HCT116 (cell line): ENCODE results near the gene ORAI1. TPM values are rescaled to one million over a fixed set of nuclear protein-coding genes. Genes with fewer than 3 reads are reported as not detected.
"Not testable (repeated sequence)": the region's sequence is repeated elsewhere in the genome, so short reads cannot be mapped to it uniquely, and the experiment has no call there.

Experiments
- ATAC-seq: fragments of 200-7000 bp; cut with Tn5 transposase; 2 replicates; pipeline ENCODE4 v1.9.1; 2020; ENCODE audit warnings: mild to moderate bottlenecking, moderate library complexity
- BruUV-seq: library from RNA; stranded (reverse); fragments of 400-500 nt; replicated peaks from 2 replicates; lab custom pipeline; 2021; lab: Mats Ljungman, UMichigan
- CTCF ChIA-PET: fragments of 300-600 bp; sonication (Branson Sonifier 250); formaldehyde crosslinking; loops from one replicate; lab custom pipeline; 2021; ENCODE audit warnings: antibody characterized with exemption; lab: Charles Lee
- POLR2A ChIA-PET: fragments of 300-600, 350-600 bp; sonication (Branson Sonifier 250); formaldehyde crosslinking; loops from one replicate; lab custom pipeline; 2021; ENCODE audit warnings: antibody characterized with exemption; lab: Charles Lee
- RAD21 ChIA-PET, 2 experiments: fragments of 300-600 bp; sonication (Branson Sonifier 250); formaldehyde crosslinking; loops; one replicate each; lab custom pipeline; 2023; ENCODE audit warnings: low total read pairs in 2 of 2; ENCODE audit not compliant: uncharacterized antibody in 2 of 2, unreplicated experiment in 2 of 2, low non-redundant PET in 1 of 2; lab: Charles Lee
- DNase-seq: peaks from one replicate; pipeline ENCODE4 v3.0.0-alpha.2; 2010; ENCODE audit warnings: low read depth, low spot score
- H2AFZ ChIP-seq: fragments of 200-600 bp; shearing (Covaris generic), sonication (generic); 2 replicates; pipeline ENCODE4 v1.6.1; 2017; ENCODE audit warnings: low read depth, mixed run types, mixed read lengths, antibody characterized with exemption, low read length; ENCODE audit not compliant: poor library complexity, severe bottlenecking
- H3K27ac ChIP-seq: 2 replicates; pipeline ENCODE4 v1.5.1; 2012; ENCODE audit warnings: low read depth, low read length
- H3K27me3 ChIP-seq: fragments of 200-600 bp; sonication (generic); 2 replicates; pipeline ENCODE4 v1.6.1; 2016; ENCODE audit warnings: mixed run types, low read length, mixed read lengths; ENCODE audit not compliant: insufficient read depth
- H3K36me3 ChIP-seq, 2 experiments: fragments of 200-500 bp in 1 of 2; fragments of 200-600 bp in 1 of 2; sonication (Bioruptor generic) in 1 of 2; sonication (generic) in 1 of 2; 2 replicates each; pipeline versions ENCODE4 v1.5.1 to v1.6.1; 2014 to 2016; ENCODE audit warnings: low read length in 2 of 2, inconsistent platforms in 1 of 2, mixed read lengths in 1 of 2, mixed run types in 1 of 2; ENCODE audit not compliant: insufficient read depth in 2 of 2, control insufficient read depth in 1 of 2
- H3K4me1 ChIP-seq, 2 experiments: fragments of 200-600 bp in 1 of 2; sonication (generic) in 1 of 2; 2 replicates each; pipeline versions ENCODE4 v1.5.1 to v1.6.1; 2012 to 2017; ENCODE audit warnings: low read length in 2 of 2, inconsistent platforms in 1 of 2, mild to moderate bottlenecking in 1 of 2, mixed read lengths in 1 of 2, mixed run types in 1 of 2, moderate library complexity in 1 of 2; ENCODE audit not compliant: insufficient read depth in 2 of 2, control insufficient read depth in 1 of 2
- H3K4me2 ChIP-seq: fragments of 200-600 bp; sonication (generic); 2 replicates; pipeline ENCODE4 v1.6.1; 2017; ENCODE audit warnings: mixed run types, low read length, mixed read lengths
- H3K4me3 ChIP-seq, 2 experiments: fragments of 200-600 bp in 1 of 2; sonication (generic) in 1 of 2; replicated peaks in 1 of 2; 2 replicates each; pipeline ENCODE4 v1.5.1; 2011 to 2016; ENCODE audit warnings: low read length in 2 of 2, control low read depth in 1 of 2, low read depth in 1 of 2, mild to moderate bottlenecking in 1 of 2, mixed read lengths in 1 of 2, mixed run types in 1 of 2
- H3K79me2 ChIP-seq: fragments of 200-600 bp; sonication (generic); 2 replicates; pipeline ENCODE4 v1.6.1; 2017; ENCODE audit warnings: mild to moderate bottlenecking, mixed run types, low read length, moderate library complexity, mixed read lengths; ENCODE audit not compliant: insufficient read depth
- H3K9ac ChIP-seq: fragments of 200-600 bp; sonication (generic); 2 replicates; pipeline ENCODE4 v1.6.1; 2016; ENCODE audit warnings: low read length, mixed read lengths
- H3K9me2 ChIP-seq: fragments of 200-600 bp; sonication (generic), shearing (Covaris generic); 2 replicates; pipeline ENCODE4 v1.6.1; 2017; ENCODE audit warnings: mixed run types, mild to moderate bottlenecking, moderate library complexity; ENCODE audit not compliant: insufficient read depth
- H3K9me3 ChIP-seq, 2 experiments: fragments of 200-500 bp in 1 of 2; fragments of 200-600 bp in 1 of 2; sonication (Bioruptor generic) in 1 of 2; sonication (generic) in 1 of 2; 2 replicates each; pipeline ENCODE4 v1.6.1; 2014 to 2017; ENCODE audit warnings: low read length in 2 of 2, mixed read lengths in 2 of 2, inconsistent platforms in 1 of 2, low read depth in 1 of 2, mild to moderate bottlenecking in 1 of 2, mixed run types in 1 of 2, moderate library complexity in 1 of 2; ENCODE audit not compliant: control insufficient read depth in 1 of 2, insufficient read depth in 1 of 2
- H4K20me1 ChIP-seq: fragments of 200-600 bp; sonication (generic), shearing (Covaris generic); 2 replicates; pipeline ENCODE4 v1.6.1; 2017; ENCODE audit warnings: mixed run types, mild to moderate bottlenecking, moderate library complexity; ENCODE audit not compliant: insufficient read depth
- CEBPB ChIP-seq: IDR thresholded peaks from 2 replicates; pipeline ENCODE4 v1.6.1; 2012; ENCODE audit warnings: low read depth
- EZH2 ChIP-seq: fragments of 200-600 bp; sonication (generic); IDR thresholded peaks from 2 replicates; pipeline ENCODE4 v1.6.1; 2017; ENCODE audit warnings: antibody characterized with exemption, mixed run types
- EZH2phosphoT487 ChIP-seq: fragments of 200-600 bp; IDR thresholded peaks from 2 replicates; pipeline ENCODE4 v1.6.1; 2018; ENCODE audit warnings: antibody characterized with exemption, borderline replicate concordance
- FOSL1 ChIP-seq: IDR thresholded peaks from 2 replicates; pipeline ENCODE4 v1.6.1; 2012; ENCODE audit warnings: low read depth
- JUND ChIP-seq: IDR thresholded peaks from 2 replicates; pipeline ENCODE4 v1.6.1; 2012
- POLR2AphosphoS5 ChIP-seq: IDR thresholded peaks from 2 replicates; pipeline ENCODE4 v1.6.1; 2011; ENCODE audit warnings: mild to moderate bottlenecking, low read depth, low read length, moderate library complexity
- RAD21 ChIP-seq: IDR thresholded peaks from 2 replicates; pipeline ENCODE4 v1.6.1; 2012; ENCODE audit warnings: low read depth, mild to moderate bottlenecking
- SIN3A ChIP-seq: IDR thresholded peaks from 2 replicates; pipeline ENCODE4 v1.6.1; 2012; ENCODE audit warnings: low read depth
- ZFX ChIP-seq: fragments of 450-650 bp; IDR thresholded peaks from 2 replicates; pipeline ENCODE4 v1.6.1; 2017
- ZNF274 ChIP-seq: fragments of 200-500 bp; sonication (Bioruptor generic); IDR thresholded peaks from 2 replicates; pipeline ENCODE4 v1.6.1; 2014; ENCODE audit warnings: mild to moderate bottlenecking, low read depth, low read length, inconsistent platforms
- intact Hi-C: fragments of 100-400 bp; cut with micrococcal nuclease; formaldehyde crosslinking; loops from 2 replicates; pipeline ENCODE4 v1.10.0; 2022
- total RNA-seq: library from RNA; stranded (reverse); gene quantifications from one replicate; pipeline ENCODE4 v1.2.1, GENCODE V29; 2021; ENCODE audit not compliant: unreplicated experiment
- TF ChIP-seq, protein P1 (sequence below), 3 experiments: fragments of 200-600 bp in 1 of 3; sonication (generic) in 1 of 3; IDR thresholded peaks in 2 of 3; conservative IDR thresholded peaks in 1 of 3; 2 replicates each; pipeline ENCODE4 v1.5.1; 2012 to 2017; ENCODE audit warnings: low read depth in 2 of 3, low read length in 2 of 3, antibody characterized with exemption in 1 of 3, borderline replicate concordance in 1 of 3, control low read depth in 1 of 3, mild to moderate bottlenecking in 1 of 3, mixed read lengths in 1 of 3, mixed run types in 1 of 3, moderate library complexity in 1 of 3; ENCODE audit not compliant: insufficient read depth in 1 of 3

The ORAI1 gene
- total RNA-seq, 1 experiment from 2014 or later = 20.2 TPM

DNA sequence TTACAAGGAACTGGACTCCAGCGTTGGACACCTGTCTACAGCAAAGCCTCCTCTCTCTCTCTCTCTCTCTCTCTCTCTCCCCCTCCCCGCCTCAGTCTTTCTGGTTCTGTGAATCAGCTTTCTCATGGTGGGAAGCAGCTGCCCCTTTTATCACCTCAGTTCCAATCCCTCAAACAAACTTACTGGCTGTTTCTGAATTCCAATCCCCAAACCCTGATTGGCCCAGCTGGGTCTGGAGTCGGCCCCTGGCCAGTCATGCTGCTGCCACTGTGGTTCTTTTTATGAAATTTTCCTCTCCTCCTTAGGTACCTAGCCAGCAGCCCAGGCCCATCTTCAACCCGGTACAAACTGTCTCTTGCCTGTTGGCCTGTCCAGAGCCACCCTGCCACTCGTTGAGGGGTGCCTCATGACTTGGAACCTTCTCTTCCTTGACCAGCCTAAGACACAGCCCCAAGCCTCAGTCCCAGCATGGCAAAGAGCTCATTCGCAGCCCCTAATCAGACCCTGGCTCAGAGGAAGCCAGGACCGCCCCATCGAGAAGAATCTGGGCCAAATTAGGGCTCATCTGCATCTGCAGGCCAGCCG lies 52.5 kb downstream of the ORAI1 start:
- Histone ChIP-seq H3K9me2 (no peaks in the 10 kb centered on the region), H4K20me1 (no peaks in the 10 kb centered on the region), H3K9me3 (no peaks in the 10 kb centered on the region), H3K27me3 (no peaks in the 10 kb centered on the region), H3K4me1 (peaks cover 0 to 3% of the 10 kb centered on the region in 2 experiments; a peak in 1 of 4 replicates), H3K27ac (no peak overlapping the region), H3K9ac (no peak overlapping the region), H2AFZ (no peak overlapping the region), H3K36me3 (no peaks in the 10 kb centered on the region), H3K4me2 (no peak overlapping the region), H3K4me3 (no peak overlapping the region), H3K79me2 (no peaks in the 10 kb centered on the region)
- intact Hi-C loops = no loop called here
- RAD21 ChIA-PET = interaction anchor here in 1 of 2 experiments (0.7 kb wide), 1 partner anchor 140 kb away, joined by 3 read pairs; no protein-coding TSS in a partner anchor
- BruUV-seq = no TSS peak
- ATAC-seq (no peak), DNase-seq (no peak)
- CTCF ChIA-PET = interaction anchor here (5.6 kb wide), 1 partner anchor 126 kb away, joined by 50 read pairs; no protein-coding TSS in a partner anchor
- POLR2A ChIA-PET = no interaction called here
- TF ChIP-seq, protein P1, sequence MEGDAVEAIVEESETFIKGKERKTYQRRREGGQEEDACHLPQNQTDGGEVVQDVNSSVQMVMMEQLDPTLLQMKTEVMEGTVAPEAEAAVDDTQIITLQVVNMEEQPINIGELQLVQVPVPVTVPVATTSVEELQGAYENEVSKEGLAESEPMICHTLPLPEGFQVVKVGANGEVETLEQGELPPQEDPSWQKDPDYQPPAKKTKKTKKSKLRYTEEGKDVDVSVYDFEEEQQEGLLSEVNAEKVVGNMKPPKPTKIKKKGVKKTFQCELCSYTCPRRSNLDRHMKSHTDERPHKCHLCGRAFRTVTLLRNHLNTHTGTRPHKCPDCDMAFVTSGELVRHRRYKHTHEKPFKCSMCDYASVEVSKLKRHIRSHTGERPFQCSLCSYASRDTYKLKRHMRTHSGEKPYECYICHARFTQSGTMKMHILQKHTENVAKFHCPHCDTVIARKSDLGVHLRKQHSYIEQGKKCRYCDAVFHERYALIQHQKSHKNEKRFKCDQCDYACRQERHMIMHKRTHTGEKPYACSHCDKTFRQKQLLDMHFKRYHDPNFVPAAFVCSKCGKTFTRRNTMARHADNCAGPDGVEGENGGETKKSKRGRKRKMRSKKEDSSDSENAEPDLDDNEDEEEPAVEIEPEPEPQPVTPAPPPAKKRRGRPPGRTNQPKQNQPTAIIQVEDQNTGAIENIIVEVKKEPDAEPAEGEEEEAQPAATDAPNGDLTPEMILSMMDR (IDR thresholded peaks at IDR 0.05 in 2 of 3, conservative IDR thresholded peaks at IDR 0.05 in 1 of 3; ENCODE audit: borderline replicate concordance in 1 of 3, insufficient read depth in 1 of 3, low read depth in 2 of 3, low read length in 2 of 3) = no peak
- no peak for TF ChIP-seq SIN3A
- no peak for TF ChIP-seq ZFX
- no peak for TF ChIP-seq EZH2
- TF ChIP-seq POLR2AphosphoS5 = no peak
- TF ChIP-seq EZH2phosphoT487 = no peak
- no peak for TF ChIP-seq RAD21
- TF ChIP-seq JUND = no peak
- no peak for TF ChIP-seq CEBPB
- no peak for TF ChIP-seq FOSL1
- no peak for TF ChIP-seq ZNF274

DNA sequence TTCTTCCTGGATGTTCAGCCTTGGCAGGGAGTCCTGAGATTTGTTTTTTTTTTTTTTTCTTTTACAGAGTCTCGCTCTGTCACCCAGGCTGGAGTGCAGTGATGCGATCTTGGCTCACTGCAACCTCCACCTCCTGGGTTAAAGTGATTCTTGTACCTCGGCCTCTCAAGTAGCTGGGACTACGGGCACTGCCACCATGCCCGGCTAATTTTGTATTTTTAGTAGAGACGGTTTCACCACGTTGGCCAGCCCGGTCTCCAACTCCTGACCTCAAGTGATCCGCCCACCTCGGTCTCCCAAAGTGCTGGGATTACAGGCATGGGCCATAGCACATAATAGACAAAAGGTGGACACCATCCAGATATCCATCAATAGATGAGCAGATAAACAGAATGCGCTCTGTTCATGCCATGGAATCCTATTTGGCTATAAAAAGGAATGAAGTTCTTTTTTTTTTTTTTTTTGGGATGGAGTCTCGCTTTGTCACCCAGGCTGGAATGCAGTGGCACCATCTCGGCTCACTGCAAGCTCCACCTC lies 53.4 kb downstream of the ORAI1 start:
- ChIA-PET CTCF (interaction anchor here (5.6 kb wide), 1 partner anchor 127 kb away, joined by 50 read pairs; no protein-coding TSS in a partner anchor), RAD21 (interaction anchor here in 1 of 2 experiments (0.7 kb wide), 1 partner anchor 141 kb away, joined by 3 read pairs; no protein-coding TSS in a partner anchor)
- H3K4me1 ChIP-seq, H2AFZ ChIP-seq, H3K9me2 ChIP-seq, H3K79me2 ChIP-seq, H3K9me3 ChIP-seq, intact Hi-C loops, H3K4me3 ChIP-seq, H4K20me1 ChIP-seq, H3K36me3 ChIP-seq, H3K27me3 ChIP-seq, POLR2A ChIA-PET, DNase-seq, ATAC-seq, H3K9ac ChIP-seq, H3K27ac ChIP-seq, BruUV-seq, H3K4me2 ChIP-seq: not testable (repeated sequence)
